HepG2 (cell line): ENCODE data around the gene SYTL2. TPM values are rescaled to one million over a fixed set of nuclear protein-coding genes. Genes with fewer than 3 reads are reported as not detected.

Experiments used
- ATF7-NPFF ChIP-seq: sonication (generic); formaldehyde crosslinking; IDR thresholded peaks from 2 replicates; pipeline ENCODE4 v1.8.1; 2023; ENCODE audit warnings: mild to moderate bottlenecking, low read depth, missing genetic modification reagents, moderate library complexity
- CHD2 ChIP-seq: IDR thresholded peaks from 2 replicates; pipeline ENCODE4 v1.6.1; 2011; ENCODE audit warnings: low read depth, low read length, improper control_type of control experiment
- GABPB1 ChIP-seq: IDR thresholded peaks from 2 replicates; pipeline ENCODE4 v1.6.1; 2016; ENCODE audit warnings: mild to moderate bottlenecking, missing genetic modification reagents, moderate library complexity, missing compliant biosample characterization
- MAZ ChIP-seq, 2 experiments: sonication (generic) in 1 of 2; formaldehyde crosslinking in 1 of 2; IDR thresholded peaks; 2 replicates each; pipeline versions ENCODE4 v1.5.0 to v1.6.1; 2012 to 2020; ENCODE audit warnings: low read depth in 2 of 2, mild to moderate bottlenecking in 2 of 2, borderline replicate concordance in 1 of 2, improper control_type of control experiment in 1 of 2, low read length in 1 of 2, missing genetic modification reagents in 1 of 2, moderate library complexity in 1 of 2
- MED1 ChIP-seq: sonication (generic); formaldehyde crosslinking; IDR thresholded peaks from 2 replicates; pipeline ENCODE4 v1.4.0; 2020; ENCODE audit warnings: missing genetic modification reagents
- NFIB ChIP-seq: sonication (generic); formaldehyde crosslinking; IDR thresholded peaks from 2 replicates; pipeline ENCODE4 v1.9.0; 2021; ENCODE audit warnings: missing genetic modification reagents, mild to moderate bottlenecking, borderline replicate concordance
- TBX2 ChIP-seq: sonication (generic); formaldehyde crosslinking; IDR thresholded peaks from 2 replicates; pipeline ENCODE4 v1.5.0; 2020; ENCODE audit warnings: missing genetic modification reagents, mild to moderate bottlenecking, borderline replicate concordance
- ZFY ChIP-seq: sonication (generic); formaldehyde crosslinking; IDR thresholded peaks from 2 replicates; pipeline ENCODE4 v1.4.0; 2020; ENCODE audit warnings: missing genetic modification reagents
- ZNF350 ChIP-seq: sonication (generic); formaldehyde crosslinking; IDR thresholded peaks from 2 replicates; pipeline ENCODE4 v1.4.0; 2020; ENCODE audit warnings: mild to moderate bottlenecking, low read depth, missing genetic modification reagents, borderline replicate concordance
- ZNF652 ChIP-seq: IDR thresholded peaks from 2 replicates; pipeline ENCODE4 v1.6.1; 2016; ENCODE audit warnings: low read depth, borderline replicate concordance
- ZNF768 ChIP-seq: sonication (generic); formaldehyde crosslinking; IDR thresholded peaks from 2 replicates; pipeline ENCODE4 v1.4.0; 2020; ENCODE audit warnings: missing genetic modification reagents
- ZSCAN20 ChIP-seq: sonication (generic); formaldehyde crosslinking; IDR thresholded peaks from 2 replicates; pipeline ENCODE4 v1.4.0; 2020; ENCODE audit warnings: missing genetic modification reagents, mild to moderate bottlenecking, borderline replicate concordance
- polyA plus RNA-seq, 8 experiments: library from polyadenylated mRNA; depleted of rRNA in 3 of 8; stranded (reverse) in 7 of 8; unstranded in 1 of 8; fragments of >200 nt; fragmentation: Illumina TruSeq in 4 of 8; extraction: Trizol in 4 of 8; gene quantifications; 2 replicates each; pipeline versions ENCODE4 v1.2.1 to v1.2.3, GENCODE V29; 2011 to 2016; ENCODE audit warnings: low read depth in 4 of 8, missing spikeins in 1 of 8, mixed read lengths in 1 of 8; ENCODE audit not compliant: insufficient read depth in 1 of 8
- total RNA-seq, 5 experiments: library from RNA; depleted of rRNA; stranded (reverse); fragments of >200 nt; fragmentation: Illumina TruSeq; extraction: Trizol; gene quantifications; 2 replicates each; pipeline ENCODE4 v1.2.3, GENCODE V29; 2016; ENCODE audit warnings: low read depth in 1 of 5
- TF ChIP-seq, protein P1 (sequence below): sonication (generic); formaldehyde crosslinking; IDR thresholded peaks from 2 replicates; pipeline ENCODE4 v1.5.1; 2020; ENCODE audit warnings: mild to moderate bottlenecking, missing genetic modification reagents, moderate library complexity
- TF ChIP-seq, protein P2 (sequence below): sonication (generic); formaldehyde crosslinking; IDR thresholded peaks from 2 replicates; pipeline ENCODE4 v1.8.1; 2023; ENCODE audit warnings: missing genetic modification reagents, mild to moderate bottlenecking, borderline replicate concordance
- TF ChIP-seq, protein P3 (sequence below): sonication (generic); formaldehyde crosslinking; IDR thresholded peaks from 2 replicates; pipeline ENCODE4 v1.4.0; 2020; ENCODE audit warnings: mild to moderate bottlenecking, missing genetic modification reagents
- TF ChIP-seq, protein P4 (sequence below): IDR thresholded peaks from 2 replicates; pipeline ENCODE4 v1.6.1; 2012; ENCODE audit warnings: low read length, improper control_type of control experiment
- TF ChIP-seq, protein P5 (sequence below): IDR thresholded peaks from 2 replicates; pipeline ENCODE4 v1.6.1; 2016

The SYTL2 gene
- total and polyA plus RNA-seq, 2 of the 13 experiments (the other 11 are each of a cell fraction or from before 2014, with no cell fraction given): 0.77 to 0.90 TPM

DNA sequence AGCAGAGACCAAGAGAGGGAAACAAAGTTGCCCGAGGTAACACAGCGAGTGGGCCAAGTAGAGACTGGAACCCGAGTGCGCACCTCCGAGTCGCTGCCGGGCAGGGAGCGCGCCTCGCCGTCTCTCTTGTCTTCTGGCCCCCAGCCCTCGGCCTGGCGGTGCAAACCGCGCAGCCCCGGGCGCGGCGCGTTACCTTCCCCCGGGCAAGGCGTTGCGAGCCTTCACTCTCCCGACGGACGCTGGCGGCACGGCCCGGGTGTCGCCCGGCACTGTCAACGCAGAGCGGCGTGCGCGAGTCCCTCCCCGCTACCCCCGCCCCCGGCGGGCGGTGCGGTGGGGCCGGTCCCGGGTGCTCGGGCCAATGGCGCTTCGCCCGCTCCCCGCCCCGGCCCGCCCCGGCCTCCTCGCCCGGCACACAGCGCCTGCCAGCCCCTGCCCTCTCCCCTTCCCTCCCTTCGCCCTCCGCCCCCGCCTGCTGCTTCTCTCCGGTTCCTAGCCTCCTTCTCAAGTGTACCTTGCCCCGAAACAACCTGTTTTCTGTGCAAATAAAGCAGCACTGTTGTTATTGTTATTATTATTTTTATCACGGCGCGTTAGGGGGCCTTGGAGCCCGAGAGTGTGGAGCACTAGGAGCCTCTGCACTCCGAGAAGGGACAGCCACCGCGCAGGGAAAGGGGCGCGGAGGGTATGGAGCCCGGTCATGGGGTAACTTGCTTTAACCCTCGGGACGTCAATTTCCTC is at the start of gene SYTL2 (continued):
- TF ChIP-seq, protein P1, sequence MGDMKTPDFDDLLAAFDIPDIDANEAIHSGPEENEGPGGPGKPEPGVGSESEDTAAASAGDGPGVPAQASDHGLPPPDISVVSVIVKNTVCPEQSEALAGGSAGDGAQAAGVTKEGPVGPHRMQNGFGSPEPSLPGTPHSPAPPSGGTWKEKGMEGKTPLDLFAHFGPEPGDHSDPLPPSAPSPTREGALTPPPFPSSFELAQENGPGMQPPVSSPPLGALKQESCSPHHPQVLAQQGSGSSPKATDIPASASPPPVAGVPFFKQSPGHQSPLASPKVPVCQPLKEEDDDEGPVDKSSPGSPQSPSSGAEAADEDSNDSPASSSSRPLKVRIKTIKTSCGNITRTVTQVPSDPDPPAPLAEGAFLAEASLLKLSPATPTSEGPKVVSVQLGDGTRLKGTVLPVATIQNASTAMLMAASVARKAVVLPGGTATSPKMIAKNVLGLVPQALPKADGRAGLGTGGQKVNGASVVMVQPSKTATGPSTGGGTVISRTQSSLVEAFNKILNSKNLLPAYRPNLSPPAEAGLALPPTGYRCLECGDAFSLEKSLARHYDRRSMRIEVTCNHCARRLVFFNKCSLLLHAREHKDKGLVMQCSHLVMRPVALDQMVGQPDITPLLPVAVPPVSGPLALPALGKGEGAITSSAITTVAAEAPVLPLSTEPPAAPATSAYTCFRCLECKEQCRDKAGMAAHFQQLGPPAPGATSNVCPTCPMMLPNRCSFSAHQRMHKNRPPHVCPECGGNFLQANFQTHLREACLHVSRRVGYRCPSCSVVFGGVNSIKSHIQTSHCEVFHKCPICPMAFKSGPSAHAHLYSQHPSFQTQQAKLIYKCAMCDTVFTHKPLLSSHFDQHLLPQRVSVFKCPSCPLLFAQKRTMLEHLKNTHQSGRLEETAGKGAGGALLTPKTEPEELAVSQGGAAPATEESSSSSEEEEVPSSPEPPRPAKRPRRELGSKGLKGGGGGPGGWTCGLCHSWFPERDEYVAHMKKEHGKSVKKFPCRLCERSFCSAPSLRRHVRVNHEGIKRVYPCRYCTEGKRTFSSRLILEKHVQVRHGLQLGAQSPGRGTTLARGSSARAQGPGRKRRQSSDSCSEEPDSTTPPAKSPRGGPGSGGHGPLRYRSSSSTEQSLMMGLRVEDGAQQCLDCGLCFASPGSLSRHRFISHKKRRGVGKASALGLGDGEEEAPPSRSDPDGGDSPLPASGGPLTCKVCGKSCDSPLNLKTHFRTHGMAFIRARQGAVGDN (CRISPR knock-in tag): peak; percentile 83
- TF ChIP-seq ZNF350 (CRISPR knock-in tag) (no peak), GABPB1 (peak; percentile 53), CHD2 (no peak), ZSCAN20 (no peak), ATF7-NPFF (0 out of 2 replicates have a peak, but pooled peaks have one; percentile 33), MAZ (IDR thresholded peaks at IDR 0.05; ENCODE audit: borderline replicate concordance, low read depth, low read length) (peak; percentile 42; the same call in 1 of the 2 replicates), MAZ (CRISPR knock-in tag; IDR thresholded peaks at IDR 0.05; ENCODE audit: low read depth) (peak; percentile 77), ZFY (CRISPR knock-in tag) (peak; percentile 18; the same call in 1 of the 2 replicates), ZNF652 (CRISPR knock-in tag) (no peak), TBX2 (CRISPR knock-in tag) (peak; percentile 26; the same call in 1 of the 2 replicates), NFIB (CRISPR knock-in tag) (no peak), MED1 (CRISPR knock-in tag) (no peak), ZNF768 (CRISPR knock-in tag) (peak; percentile 83)
- TF ChIP-seq, protein P2, sequence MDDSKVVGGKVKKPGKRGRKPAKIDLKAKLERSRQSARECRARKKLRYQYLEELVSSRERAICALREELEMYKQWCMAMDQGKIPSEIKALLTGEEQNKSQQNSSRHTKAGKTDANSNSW (CRISPR knock-in tag): 0 out of 2 replicates have a peak, but pooled peaks have one; percentile 68
- TF ChIP-seq, protein P3, sequence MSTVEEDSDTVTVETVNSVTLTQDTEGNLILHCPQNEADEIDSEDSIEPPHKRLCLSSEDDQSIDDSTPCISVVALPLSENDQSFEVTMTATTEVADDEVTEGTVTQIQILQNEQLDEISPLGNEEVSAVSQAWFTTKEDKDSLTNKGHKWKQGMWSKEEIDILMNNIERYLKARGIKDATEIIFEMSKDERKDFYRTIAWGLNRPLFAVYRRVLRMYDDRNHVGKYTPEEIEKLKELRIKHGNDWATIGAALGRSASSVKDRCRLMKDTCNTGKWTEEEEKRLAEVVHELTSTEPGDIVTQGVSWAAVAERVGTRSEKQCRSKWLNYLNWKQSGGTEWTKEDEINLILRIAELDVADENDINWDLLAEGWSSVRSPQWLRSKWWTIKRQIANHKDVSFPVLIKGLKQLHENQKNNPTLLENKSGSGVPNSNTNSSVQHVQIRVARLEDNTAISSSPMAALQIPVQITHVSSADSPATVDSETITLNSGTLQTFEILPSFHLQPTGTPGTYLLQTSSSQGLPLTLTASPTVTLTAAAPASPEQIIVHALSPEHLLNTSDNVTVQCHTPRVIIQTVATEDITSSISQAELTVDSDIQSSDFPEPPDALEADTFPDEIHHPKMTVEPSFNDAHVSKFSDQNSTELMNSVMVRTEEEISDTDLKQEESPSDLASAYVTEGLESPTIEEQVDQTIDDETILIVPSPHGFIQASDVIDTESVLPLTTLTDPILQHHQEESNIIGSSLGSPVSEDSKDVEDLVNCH: no peak
- TF ChIP-seq, protein P4, sequence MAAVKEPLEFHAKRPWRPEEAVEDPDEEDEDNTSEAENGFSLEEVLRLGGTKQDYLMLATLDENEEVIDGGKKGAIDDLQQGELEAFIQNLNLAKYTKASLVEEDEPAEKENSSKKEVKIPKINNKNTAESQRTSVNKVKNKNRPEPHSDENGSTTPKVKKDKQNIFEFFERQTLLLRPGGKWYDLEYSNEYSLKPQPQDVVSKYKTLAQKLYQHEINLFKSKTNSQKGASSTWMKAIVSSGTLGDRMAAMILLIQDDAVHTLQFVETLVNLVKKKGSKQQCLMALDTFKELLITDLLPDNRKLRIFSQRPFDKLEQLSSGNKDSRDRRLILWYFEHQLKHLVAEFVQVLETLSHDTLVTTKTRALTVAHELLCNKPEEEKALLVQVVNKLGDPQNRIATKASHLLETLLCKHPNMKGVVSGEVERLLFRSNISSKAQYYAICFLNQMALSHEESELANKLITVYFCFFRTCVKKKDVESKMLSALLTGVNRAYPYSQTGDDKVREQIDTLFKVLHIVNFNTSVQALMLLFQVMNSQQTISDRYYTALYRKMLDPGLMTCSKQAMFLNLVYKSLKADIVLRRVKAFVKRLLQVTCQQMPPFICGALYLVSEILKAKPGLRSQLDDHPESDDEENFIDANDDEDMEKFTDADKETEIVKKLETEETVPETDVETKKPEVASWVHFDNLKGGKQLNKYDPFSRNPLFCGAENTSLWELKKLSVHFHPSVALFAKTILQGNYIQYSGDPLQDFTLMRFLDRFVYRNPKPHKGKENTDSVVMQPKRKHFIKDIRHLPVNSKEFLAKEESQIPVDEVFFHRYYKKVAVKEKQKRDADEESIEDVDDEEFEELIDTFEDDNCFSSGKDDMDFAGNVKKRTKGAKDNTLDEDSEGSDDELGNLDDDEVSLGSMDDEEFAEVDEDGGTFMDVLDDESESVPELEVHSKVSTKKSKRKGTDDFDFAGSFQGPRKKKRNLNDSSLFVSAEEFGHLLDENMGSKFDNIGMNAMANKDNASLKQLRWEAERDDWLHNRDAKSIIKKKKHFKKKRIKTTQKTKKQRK: no peak
- TF ChIP-seq, protein P5, sequence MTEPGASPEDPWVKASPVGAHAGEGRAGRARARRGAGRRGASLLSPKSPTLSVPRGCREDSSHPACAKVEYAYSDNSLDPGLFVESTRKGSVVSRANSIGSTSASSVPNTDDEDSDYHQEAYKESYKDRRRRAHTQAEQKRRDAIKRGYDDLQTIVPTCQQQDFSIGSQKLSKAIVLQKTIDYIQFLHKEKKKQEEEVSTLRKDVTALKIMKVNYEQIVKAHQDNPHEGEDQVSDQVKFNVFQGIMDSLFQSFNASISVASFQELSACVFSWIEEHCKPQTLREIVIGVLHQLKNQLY (CRISPR knock-in tag): no peak
